ENCODE data around the gene EIF6.

DNA sequence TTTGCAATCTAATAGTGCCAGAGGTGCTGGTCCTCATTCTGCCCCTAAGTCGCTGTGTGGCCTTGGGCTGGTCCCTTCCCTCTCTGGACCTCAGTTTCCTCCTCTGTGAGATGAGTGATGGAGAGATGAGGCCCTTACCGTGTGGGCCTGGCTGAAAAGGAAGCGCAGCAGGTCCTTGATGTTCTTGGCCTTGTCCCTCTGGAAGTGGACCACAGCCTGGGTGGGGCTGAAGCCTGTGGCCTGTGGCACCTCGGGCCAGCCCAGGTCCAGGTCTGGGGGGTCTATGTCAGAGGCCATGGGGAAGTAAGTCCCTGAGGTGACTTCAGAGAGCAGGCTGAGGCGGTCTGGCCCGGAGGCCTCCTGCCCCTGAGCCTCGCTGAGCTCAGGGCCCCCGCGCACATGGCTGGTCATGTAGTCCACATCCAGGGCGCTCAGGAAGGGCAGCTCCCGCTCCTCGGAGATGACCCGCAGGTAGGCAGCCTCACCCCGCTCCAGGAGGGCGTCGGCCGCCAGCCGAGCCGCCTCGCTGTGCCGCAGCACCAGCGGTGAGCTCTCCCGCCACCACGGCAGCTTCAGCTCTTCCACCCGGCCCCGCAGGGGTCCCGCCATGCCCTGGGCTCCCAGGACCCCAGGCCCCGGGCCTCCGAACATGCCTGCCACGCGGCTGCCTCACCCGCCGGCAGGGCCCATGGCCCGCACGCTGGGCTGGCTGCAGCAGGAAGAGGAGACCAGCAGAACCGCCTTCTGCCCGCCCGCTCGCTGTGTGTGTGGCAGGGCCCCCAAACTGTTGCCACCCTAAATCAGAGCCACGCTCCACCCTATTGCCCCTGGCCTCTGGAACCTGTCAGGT, 7.3 kb upstream of the EIF6 start, which contains the start of gene FAM83C:
- TF ChIP-seq, protein P1, sequence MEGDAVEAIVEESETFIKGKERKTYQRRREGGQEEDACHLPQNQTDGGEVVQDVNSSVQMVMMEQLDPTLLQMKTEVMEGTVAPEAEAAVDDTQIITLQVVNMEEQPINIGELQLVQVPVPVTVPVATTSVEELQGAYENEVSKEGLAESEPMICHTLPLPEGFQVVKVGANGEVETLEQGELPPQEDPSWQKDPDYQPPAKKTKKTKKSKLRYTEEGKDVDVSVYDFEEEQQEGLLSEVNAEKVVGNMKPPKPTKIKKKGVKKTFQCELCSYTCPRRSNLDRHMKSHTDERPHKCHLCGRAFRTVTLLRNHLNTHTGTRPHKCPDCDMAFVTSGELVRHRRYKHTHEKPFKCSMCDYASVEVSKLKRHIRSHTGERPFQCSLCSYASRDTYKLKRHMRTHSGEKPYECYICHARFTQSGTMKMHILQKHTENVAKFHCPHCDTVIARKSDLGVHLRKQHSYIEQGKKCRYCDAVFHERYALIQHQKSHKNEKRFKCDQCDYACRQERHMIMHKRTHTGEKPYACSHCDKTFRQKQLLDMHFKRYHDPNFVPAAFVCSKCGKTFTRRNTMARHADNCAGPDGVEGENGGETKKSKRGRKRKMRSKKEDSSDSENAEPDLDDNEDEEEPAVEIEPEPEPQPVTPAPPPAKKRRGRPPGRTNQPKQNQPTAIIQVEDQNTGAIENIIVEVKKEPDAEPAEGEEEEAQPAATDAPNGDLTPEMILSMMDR (IDR thresholded peaks at IDR 0.05) = no peak
- no peak for TF ChIP-seq EZH2 (IDR thresholded peaks at IDR 0.05; ENCODE audit: borderline replicate concordance, insufficient read depth, low read depth, low read length, poor library complexity, severe bottlenecking)

All from B cell (primary cell).